Central memory CD4-positive, alpha-beta T cell (primary cell): ENCODE measurements around the gene C12orf42.

ENCODE experiments used
- DNase-seq: peaks from one replicate; pipeline ENCODE4 v3.0.0; 2022

The C12orf42 gene

DNA sequence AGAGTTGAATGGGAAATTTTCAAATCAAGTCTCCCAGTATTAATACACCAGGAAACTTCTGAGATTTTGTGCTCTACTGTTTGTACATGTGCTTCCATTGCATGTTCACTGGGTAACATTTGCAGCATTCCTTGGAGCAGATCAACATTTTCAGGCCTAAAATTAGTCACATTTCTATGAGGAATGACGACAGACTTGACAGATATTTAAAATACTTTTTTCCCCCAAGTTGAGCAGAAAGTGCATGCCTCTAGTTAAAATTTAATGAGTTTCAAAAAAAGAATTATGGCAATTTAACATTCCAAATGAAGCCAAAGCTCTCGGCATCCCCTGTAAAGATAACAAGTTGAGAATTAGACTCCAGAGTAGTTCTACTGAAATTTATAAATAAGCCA is 72.3 kb downstream of the C12orf42 start:
- DNase-seq = no peak

- no peak for DNase-seq
Measured at GRCh38 chr12:103422746-103423515, 72.8 kb downstream of the C12orf42 start.

DNA sequence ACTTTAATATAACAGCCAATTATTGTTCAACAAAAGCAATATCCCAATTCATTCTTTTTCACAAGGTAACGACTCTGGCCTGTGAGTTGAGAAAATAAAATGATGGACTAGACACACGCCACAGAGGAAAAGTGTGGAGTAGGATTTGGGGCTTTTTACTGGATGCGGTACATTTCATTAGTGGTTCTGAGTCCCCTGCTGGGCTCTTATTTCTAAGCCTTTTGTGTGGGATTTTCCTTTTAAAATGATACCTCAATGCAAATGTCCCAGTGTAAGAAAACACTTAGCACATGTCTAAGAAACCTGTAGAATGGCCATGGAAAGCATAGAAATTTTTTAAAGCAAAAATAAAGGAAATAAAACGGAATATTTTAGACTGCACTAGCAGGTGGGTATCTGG is 73.4 kb downstream of the C12orf42 start:
- DNase-seq = no peak

DNA sequence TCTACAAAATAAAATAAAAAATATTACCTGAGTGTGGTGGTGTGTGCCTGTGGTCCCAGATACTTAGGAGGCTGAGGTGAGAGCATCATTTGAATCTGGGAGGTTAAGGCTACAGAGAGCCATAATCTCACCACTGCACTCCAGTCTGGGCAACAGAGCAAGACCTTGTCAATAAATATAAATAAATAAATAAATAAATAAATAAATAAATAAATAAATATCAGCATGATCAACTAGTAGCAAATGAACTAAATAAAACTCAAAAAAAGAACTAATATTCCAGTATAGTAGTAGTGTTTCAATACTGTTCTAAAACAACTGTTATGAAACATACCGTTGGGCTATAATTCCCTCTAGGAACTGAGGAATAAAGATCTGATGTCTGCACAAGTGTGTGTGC is 74.4 kb downstream of the C12orf42 start:
- DNase-seq = no peak

DNA sequence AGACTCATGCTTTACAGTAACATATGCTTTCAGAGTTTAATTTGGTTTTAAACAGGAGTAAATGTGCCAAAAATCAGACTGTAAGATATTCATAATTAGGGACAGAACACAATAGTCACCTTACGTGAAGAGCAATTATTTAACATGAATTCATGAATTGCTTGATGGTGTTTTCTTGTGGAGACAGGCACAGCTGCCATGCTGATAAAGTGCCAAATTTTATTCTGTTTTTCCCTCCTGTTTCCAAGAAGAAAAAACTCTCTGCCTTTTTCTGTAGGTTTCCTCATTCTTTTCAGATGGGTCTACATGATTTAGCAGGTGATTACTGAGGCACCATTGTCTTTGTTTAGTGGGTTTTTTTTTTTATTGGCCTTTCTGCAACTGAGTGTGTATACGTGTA is 80.1 kb downstream of the C12orf42 start:
- DNase-seq = no peak

DNA sequence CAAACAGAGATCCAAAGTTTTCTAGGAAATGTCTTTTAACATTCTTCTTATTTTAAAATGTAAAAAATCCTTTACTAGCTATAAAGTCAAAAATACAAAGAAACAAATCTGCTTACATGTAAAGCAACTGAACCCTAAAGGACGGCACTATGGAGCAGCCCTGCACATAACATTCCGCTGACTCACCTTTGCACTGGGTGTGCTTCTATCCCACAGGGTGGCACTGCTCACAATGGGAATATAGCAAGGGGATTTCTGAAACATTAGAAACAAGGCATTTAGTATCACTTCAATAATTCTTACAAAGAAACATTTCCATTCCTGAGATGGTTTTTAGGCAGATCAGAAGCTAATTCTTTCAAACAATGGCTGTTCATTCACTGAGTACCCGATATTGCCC is 94.3 kb downstream of the C12orf42 start:
- no peak for DNase-seq

DNA sequence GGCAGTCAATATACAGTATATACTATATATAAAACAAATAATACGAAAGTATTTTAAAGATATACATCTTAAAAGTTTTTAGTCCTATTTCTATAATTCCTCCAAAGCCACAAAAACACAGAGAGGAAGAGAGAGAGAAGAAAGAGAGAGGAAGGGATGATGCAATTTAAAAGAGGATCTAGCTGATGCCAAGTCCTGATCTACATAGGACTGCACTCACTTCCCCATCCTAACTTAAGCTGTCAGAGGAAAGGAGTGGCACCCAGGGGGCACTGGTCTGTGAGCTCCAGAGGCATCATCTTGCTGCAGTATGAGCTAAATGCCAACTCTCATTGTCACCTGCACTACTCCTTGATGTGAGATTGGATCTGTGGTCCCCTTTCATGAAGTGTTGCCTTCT is 95.8 kb downstream of the C12orf42 start:
- DNase-seq = no peak

- no peak for DNase-seq
Measured at GRCh38 chr12:103397536-103397935, 98.2 kb downstream of the C12orf42 start.

DNA sequence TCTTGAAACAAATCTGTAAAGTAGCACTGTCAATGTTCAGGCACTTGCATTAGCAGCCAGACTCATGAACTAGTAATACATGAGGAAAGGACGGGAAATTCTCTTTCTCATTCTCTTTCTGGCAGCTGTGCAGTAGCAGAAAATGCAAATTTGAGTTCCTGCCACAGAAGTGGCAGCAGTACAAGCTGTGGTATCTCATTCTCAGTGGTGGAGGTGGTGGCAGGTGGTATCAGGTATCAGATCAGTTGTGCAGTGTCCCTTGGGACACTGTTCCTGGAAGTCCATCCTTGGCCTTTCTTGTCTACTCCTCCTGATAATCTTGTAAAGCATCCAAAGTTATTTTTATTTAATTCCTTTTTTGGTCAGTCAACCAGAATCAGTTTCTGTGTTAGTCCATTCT is 103.0 kb downstream of the C12orf42 start:
- no peak for DNase-seq

- DNase-seq = no peak
Measured at GRCh38 chr12:103391103-103391502, 104.7 kb downstream of the C12orf42 start.

GRCh38 chr12:103387385-103387784 is 108.4 kb downstream of the C12orf42 start:
- DNase-seq = no peak

- no peak for DNase-seq
Measured at GRCh38 chr12:103386451-103386850, 109.3 kb downstream of the C12orf42 start.

DNA sequence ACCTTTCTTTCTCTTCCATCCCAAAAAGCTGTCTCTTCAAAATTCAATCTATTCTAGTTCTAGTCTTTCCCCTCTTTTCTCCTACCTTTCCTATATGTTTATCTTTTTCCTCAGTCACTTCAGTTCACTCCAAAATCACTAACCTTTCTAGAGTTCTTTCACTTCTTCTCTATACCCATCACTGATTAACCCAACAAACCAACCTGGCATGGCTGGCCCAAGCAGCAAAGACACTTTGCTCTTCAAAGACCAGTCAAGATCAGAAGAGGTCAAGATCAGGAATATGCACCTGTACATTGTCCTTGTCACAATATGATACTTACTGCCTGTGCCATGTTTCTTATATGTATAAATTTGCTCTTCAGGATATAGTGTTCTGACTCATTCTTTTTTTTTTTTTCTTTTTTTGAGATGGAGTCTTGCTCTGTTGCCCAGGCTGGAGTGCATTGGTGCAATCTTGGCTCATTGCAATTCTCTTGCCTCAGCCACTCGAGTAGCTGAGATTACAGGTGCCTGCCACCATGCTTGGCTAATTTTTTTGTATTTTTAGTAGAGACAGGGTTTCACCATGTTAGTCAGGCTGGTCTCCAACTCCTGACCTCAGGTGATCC is 112.9 kb downstream of the C12orf42 start:
- no peak for DNase-seq

- DNase-seq = no peak
Measured at GRCh38 chr12:103382119-103382518, 113.6 kb downstream of the C12orf42 start.

DNA sequence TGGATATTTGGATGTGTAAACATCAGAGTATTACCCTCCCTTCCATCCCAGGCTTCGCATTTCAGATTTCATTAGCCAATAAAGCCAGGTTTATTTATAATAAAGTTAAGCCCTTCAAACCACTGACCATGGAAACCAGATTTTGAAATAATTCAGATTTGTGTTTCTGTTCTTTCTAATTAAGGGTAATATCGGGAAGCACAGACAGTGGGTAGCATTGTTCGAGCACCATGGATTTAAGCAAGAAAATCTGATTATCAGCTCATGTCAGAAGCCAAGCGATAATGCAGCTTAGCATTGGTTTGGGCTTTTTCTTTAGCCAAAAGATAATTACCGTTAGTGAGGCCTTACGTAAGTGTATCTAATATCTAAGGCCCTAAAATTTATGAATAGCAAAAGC is 116.1 kb downstream of the C12orf42 start:
- no peak for DNase-seq

- DNase-seq = no peak
Measured at GRCh38 chr12:103373088-103373523, 122.7 kb downstream of the C12orf42 start.

DNA sequence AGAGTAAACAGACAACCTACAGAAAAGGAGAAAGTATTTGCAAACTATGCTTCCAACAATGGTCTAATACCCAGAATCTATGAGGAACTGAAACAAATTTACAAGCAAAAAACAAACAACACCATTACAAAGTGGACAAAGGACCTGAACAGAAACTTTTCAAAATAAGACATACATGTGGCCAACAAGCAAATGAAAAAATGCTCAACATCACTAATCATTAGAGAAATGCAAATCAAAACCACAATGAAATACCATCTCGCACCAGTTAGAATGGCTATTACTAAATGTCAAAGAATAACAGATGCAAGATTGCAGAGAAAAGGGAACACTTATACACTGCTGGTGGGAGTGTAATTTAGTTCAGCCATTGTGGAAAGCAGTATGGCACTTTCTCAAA is 125.8 kb downstream of the C12orf42 start:
- no peak for DNase-seq

DNA sequence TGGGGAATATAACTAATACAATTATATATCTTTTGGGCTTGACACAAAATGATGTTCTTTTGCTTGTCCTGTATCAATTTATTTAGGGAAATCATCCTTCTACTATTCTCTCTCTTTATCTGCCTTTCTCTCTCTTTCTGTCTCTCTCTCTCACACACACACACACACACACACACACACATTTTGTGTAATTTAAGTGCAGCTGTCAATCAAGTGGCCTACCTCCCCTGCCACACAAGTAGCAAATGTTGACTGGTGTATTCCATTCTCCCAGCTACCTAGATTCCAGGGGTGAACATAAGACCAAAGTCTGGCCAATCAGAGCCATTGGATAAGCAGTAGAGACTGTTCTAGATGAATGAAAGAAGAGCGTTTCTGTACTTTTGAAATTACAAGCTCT is 127.6 kb downstream of the C12orf42 start:
- no peak for DNase-seq

DNA sequence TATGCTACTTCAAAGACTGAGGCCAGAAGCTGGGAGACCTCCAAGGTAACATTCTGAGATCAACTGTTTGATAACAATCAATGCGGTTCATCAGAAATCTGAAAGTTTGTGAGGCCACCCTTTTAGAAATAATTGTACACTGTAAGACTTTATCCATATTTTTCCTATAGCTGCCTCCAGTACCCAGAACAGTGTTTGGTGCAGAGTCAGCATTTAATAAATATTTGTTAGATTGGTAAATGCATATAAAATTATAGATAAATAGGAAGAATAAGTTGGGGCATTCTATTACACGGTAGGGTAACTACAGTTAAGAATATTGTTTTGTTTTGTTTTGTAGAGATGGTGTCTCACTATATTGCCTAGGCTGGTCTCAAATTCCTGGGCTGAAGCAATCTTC is 141.4 kb downstream of the C12orf42 start:
- DNase-seq = no peak

DNA sequence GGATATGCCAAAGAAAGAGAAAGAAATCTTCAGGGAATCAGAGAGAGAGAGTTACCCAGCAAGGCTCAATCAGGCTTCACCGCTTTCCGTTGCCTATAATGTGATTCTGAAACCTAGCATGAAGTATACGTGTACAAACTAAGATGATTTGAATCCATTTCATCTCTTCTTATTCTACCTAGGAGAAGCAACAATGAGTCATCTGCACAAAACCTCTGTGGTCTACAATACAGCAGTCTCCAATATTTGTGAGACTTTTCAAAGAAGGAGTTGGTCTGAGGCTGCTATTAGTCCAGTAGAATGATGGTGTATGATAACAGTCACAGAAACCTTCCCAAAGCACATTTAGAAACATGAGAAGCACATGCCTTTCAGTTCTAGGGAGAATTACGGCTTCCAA is 141.9 kb downstream of the C12orf42 start:
- no peak for DNase-seq

DNA sequence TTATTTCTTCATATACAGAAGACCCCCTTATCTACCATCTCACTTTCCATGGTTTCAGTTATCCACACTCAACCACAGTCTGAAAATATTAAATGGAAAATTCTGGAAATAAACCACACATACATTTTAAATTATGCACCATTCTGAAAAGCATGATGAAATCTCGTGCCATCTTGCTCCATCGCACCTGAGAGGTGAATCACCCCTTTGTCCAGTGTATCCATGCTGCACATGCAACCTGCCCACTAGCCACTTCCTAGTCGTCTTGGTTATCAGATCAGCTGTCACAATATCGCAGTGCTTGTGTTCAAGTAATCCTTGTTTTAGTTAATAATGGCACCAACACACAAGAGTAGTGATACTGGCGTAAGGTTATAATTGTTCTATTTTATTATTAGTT is 145.7 kb downstream of the C12orf42 start:
- no peak for DNase-seq

- DNase-seq = no peak
Measured at GRCh38 chr12:103348935-103349334, 146.8 kb downstream of the C12orf42 start.

GRCh38 chr12:103336940-103337339 is 158.8 kb downstream of the C12orf42 start:
- no peak for DNase-seq

DNA sequence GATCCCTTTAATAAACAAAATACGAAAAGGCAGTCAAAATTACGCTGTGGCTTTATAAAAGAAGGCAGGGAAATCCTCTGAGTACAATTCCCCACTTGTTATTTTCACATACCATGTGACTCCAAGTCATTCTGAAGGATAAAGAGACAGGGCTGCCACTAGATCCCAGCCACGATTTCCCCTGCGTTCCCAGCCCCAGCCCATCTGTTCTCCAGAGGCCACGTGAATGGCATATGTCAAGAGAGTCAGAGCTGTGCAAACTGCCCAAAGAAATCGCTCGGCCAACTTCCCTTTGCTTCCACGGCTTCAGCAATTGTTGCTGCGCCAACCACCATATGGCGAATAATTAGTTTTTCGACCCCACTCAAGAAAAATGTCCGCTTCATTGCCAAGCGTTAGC is 161.3 kb downstream of the C12orf42 start:
- DNase-seq = no peak

- DNase-seq = no peak
Measured at GRCh38 chr12:103333676-103334075, 162.1 kb downstream of the C12orf42 start.
